Stimulated activated CD8-positive, alpha-beta memory T cell treated with anti-CD3 and anti-CD28 coated beads, Interleukin-2, amount 100 ng/mL, for 1 hour (primary cell): ENCODE data around the gene YTHDF1.

Experiments
- DNase-seq, 2 donors: peaks; one replicate each; pipeline ENCODE4 v3.0.0-alpha.2; 2020; ENCODE audit warnings: low read depth in 2 of 2

Gene YTHDF1

GRCh38 chr20:63156221-63156671, 59.7 kb downstream of the YTHDF1 start:
- no peak for DNase-seq

- DNase-seq = no peak
These were observed 60.4 kb downstream of the YTHDF1 start for GRCh38 chr20:63155266-63156165.

- DNase-seq = no peak
These were observed 61.5 kb downstream of the YTHDF1 start for GRCh38 chr20:63154395-63154794.

- DNase-seq = no peak
These were observed 62.4 kb downstream of the YTHDF1 start for GRCh38 chr20:63153254-63154221.

- DNase-seq = no peak
These were observed 63.3 kb downstream of the YTHDF1 start for GRCh38 chr20:63152322-63153253.

- no peak for DNase-seq
These were observed 64.2 kb downstream of the YTHDF1 start for GRCh38 chr20:63151554-63152321.

GRCh38 chr20:63150911-63151531, 64.9 kb downstream of the YTHDF1 start:
- no peak for DNase-seq

GRCh38 chr20:63150391-63150898, 65.5 kb downstream of the YTHDF1 start:
- DNase-seq = no peak

- DNase-seq = no peak
These were observed 66.3 kb downstream of the YTHDF1 start for GRCh38 chr20:63149531-63150192.

GRCh38 chr20:63148696-63149095, 67.2 kb downstream of the YTHDF1 start:
- no peak for DNase-seq

- no peak for DNase-seq
These were observed 68.4 kb downstream of the YTHDF1 start for GRCh38 chr20:63147532-63147931.
